ENCODE data around the gene SREBF2. TPM values are rescaled to one million over a fixed set of nuclear protein-coding genes. Genes with fewer than 3 reads are reported as not detected.

SREBF2 gene
- total RNA-seq, 1 donor from 2014 or later = 61.1 TPM

- TF ChIP-seq CTCF (conservative IDR thresholded peaks at IDR 0.05; ENCODE audit: low read depth, low read length) = no peak
- no peak for DNase-seq (ENCODE audit: low read depth)
- H3K4me3 ChIP-seq (ENCODE audit: low read depth, low read length) = no peak overlapping the region
Measured at GRCh38 chr22:41888627-41889200, 55.8 kb downstream of the SREBF2 start.

- no peak overlapping the region for H3K4me3 ChIP-seq (ENCODE audit: low read depth, low read length)
- no peak for DNase-seq (ENCODE audit: low read depth)
- TF ChIP-seq CTCF (conservative IDR thresholded peaks at IDR 0.05; ENCODE audit: low read depth, low read length) = no peak
Measured at GRCh38 chr22:41891407-41891806, 58.5 kb downstream of the SREBF2 start.

- DNase-seq (ENCODE audit: low read depth) = no peak
- no peak overlapping the region for H3K4me3 ChIP-seq (ENCODE audit: low read depth, low read length)
- no peak for TF ChIP-seq CTCF (conservative IDR thresholded peaks at IDR 0.05; ENCODE audit: low read depth, low read length)
Measured at GRCh38 chr22:41892721-41893120, 59.8 kb downstream of the SREBF2 start.

GRCh38 chr22:41893591-41894375 lies 60.9 kb downstream of the SREBF2 start:
- no peak for DNase-seq (ENCODE audit: low read depth)
- no peak for TF ChIP-seq CTCF (conservative IDR thresholded peaks at IDR 0.05; ENCODE audit: low read depth, low read length)

GRCh38 chr22:41898645-41899044 lies 65.7 kb downstream of the SREBF2 start:
- no peak overlapping the region for H3K4me3 ChIP-seq (ENCODE audit: low read depth, low read length)
- no peak for DNase-seq (ENCODE audit: low read depth)
- no peak for TF ChIP-seq CTCF (conservative IDR thresholded peaks at IDR 0.05; ENCODE audit: low read depth, low read length)

More at GRCh38 chr22:41893591-41894375, 60.9 kb downstream of the SREBF2 start:
- H3K4me3 ChIP-seq (ENCODE audit: low read depth, low read length) = no peak overlapping the region

- DNase-seq (ENCODE audit: low read depth) = no peak
- H3K4me3 ChIP-seq (ENCODE audit: low read depth, low read length) = no peak overlapping the region
- TF ChIP-seq CTCF (conservative IDR thresholded peaks at IDR 0.05; ENCODE audit: low read depth, low read length) = no peak
Measured at GRCh38 chr22:41899110-41899509, 66.2 kb downstream of the SREBF2 start.

Measured in epithelial cell of proximal tubule (primary cell).